ENCODE data around the gene EVL.

The EVL gene

GRCh38 chr14:100071545-100071944 is 6.3 kb downstream of the EVL start:
- TF ChIP-seq RARB (CRISPR knock-in tag; IDR thresholded peaks at IDR 0.05) (no peak), ZNF70 (CRISPR knock-in tag; IDR thresholded peaks at IDR 0.05) (no peak), ZFP3 (CRISPR knock-in tag; IDR thresholded peaks at IDR 0.05) (no peak), TSHZ2 (CRISPR knock-in tag; IDR thresholded peaks at IDR 0.05) (no peak)
- TF ChIP-seq, protein P1, sequence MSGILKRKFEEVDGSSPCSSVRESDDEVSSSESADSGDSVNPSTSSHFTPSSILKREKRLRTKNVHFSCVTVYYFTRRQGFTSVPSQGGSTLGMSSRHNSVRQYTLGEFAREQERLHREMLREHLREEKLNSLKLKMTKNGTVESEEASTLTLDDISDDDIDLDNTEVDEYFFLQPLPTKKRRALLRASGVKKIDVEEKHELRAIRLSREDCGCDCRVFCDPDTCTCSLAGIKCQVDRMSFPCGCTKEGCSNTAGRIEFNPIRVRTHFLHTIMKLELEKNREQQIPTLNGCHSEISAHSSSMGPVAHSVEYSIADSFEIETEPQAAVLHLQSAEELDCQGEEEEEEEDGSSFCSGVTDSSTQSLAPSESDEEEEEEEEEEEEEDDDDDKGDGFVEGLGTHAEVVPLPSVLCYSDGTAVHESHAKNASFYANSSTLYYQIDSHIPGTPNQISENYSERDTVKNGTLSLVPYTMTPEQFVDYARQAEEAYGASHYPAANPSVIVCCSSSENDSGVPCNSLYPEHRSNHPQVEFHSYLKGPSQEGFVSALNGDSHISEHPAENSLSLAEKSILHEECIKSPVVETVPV (CRISPR knock-in tag; IDR thresholded peaks at IDR 0.05): no peak
- ATAC-seq: no peak

DNA sequence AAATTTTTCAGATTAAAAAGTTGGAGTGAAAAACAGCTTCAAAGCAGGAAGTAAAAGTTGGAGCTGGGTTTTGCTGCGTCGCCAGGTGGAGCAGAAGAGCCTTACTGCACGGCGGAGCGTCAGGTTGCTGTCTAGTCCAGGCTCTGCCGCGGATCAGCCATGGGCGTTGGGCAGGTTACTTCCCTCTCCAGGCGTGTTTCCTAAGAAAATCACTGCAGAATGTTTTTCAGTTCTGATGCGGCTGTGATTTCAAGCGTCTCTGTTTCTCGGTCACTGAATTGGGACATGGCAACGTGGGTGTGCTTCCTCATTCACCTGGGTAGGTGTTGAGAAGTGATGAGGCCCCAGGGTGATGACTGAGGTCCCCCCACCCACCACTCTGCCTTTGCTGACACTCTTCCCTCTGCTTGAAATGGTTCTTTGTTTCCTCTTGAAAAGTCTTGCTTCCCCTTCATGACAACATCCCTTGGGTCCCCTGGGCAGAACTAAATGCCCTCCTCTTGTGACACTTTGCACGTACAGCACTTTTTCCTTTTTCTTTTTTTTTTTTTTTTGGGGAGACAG is 7.6 kb downstream of the EVL start:
- ATAC-seq: no peak

GRCh38 chr14:100073576-100074430 is 8.6 kb downstream of the EVL start:
- ATAC-seq: no peak
- no peak for TF ChIP-seq ZFP3 (CRISPR knock-in tag; IDR thresholded peaks at IDR 0.05)
- no peak for TF ChIP-seq RARB (CRISPR knock-in tag; IDR thresholded peaks at IDR 0.05)
- no peak for TF ChIP-seq PPARA (CRISPR knock-in tag; IDR thresholded peaks at IDR 0.05; ENCODE audit: borderline replicate concordance)

More for the DNA sequence above, 7.6 kb downstream of the EVL start:
- TF ChIP-seq PPARA (CRISPR knock-in tag; IDR thresholded peaks at IDR 0.05; ENCODE audit: borderline replicate concordance) (no peak), PATZ1 (CRISPR knock-in tag; IDR thresholded peaks at IDR 0.05; ENCODE audit: borderline replicate concordance) (no peak), ARNTL (CRISPR knock-in tag; IDR thresholded peaks at IDR 0.05; ENCODE audit: borderline replicate concordance, low read depth) (no peak), ZNF565 (CRISPR knock-in tag; conservative IDR thresholded peaks at IDR 0.05; ENCODE audit: low read depth) (no peak), RARB (CRISPR knock-in tag; IDR thresholded peaks at IDR 0.05) (no peak)

- no peak for ATAC-seq
- no peak for TF ChIP-seq SNAI2 (CRISPR knock-in tag; IDR thresholded peaks at IDR 0.05)
- no peak for TF ChIP-seq POU6F1 (CRISPR knock-in tag; IDR thresholded peaks at IDR 0.05; ENCODE audit: borderline replicate concordance, low read depth)
- no peak for TF ChIP-seq TOX (CRISPR knock-in tag; IDR thresholded peaks at IDR 0.05; ENCODE audit: borderline replicate concordance)
- no peak for TF ChIP-seq OSR1 (CRISPR knock-in tag; IDR thresholded peaks at IDR 0.05)
- no peak for TF ChIP-seq PATZ1 (CRISPR knock-in tag; IDR thresholded peaks at IDR 0.05; ENCODE audit: borderline replicate concordance)
- TF ChIP-seq CREB5 (CRISPR knock-in tag; IDR thresholded peaks at IDR 0.05; ENCODE audit: low read depth): no peak
- TF ChIP-seq CSDC2 (CRISPR knock-in tag; IDR thresholded peaks at IDR 0.05): no peak
- TF ChIP-seq TSHZ2 (CRISPR knock-in tag; IDR thresholded peaks at IDR 0.05): no peak
- TF ChIP-seq ZFP30 (CRISPR knock-in tag; IDR thresholded peaks at IDR 0.05): no peak
- TF ChIP-seq ZNF8 (CRISPR knock-in tag; IDR thresholded peaks at IDR 0.05): no peak
- TF ChIP-seq PPARA (CRISPR knock-in tag; IDR thresholded peaks at IDR 0.05; ENCODE audit: borderline replicate concordance): no peak
- TF ChIP-seq ISL1 (CRISPR knock-in tag; IDR thresholded peaks at IDR 0.05): no peak
- TF ChIP-seq ARNTL (CRISPR knock-in tag; IDR thresholded peaks at IDR 0.05; ENCODE audit: borderline replicate concordance, low read depth): no peak
- no peak for TF ChIP-seq ZNF565 (CRISPR knock-in tag; conservative IDR thresholded peaks at IDR 0.05; ENCODE audit: low read depth)
- TF ChIP-seq ZNF70 (CRISPR knock-in tag; IDR thresholded peaks at IDR 0.05): no peak
Measured at GRCh38 chr14:100074431-100075100, 9.3 kb downstream of the EVL start.

Data from SK-N-SH treated with all-trans-retinoic acid at 6 μM for 48 hours (cell line).